Skeletal muscle satellite cell (primary cell): ENCODE results near the gene LSM11.
"Not testable (repeated sequence)": the region's sequence is repeated elsewhere in the genome, so short reads cannot be mapped to it uniquely, and the experiment has no call there.

Source experiments
- H3K27me3 ChIP-seq: 2 replicates; pipeline ENCODE4 v1.7.0; 2013; ENCODE audit warnings: low read length; ENCODE audit not compliant: control insufficient read depth, insufficient read depth
- H3K36me3 ChIP-seq: 2 replicates; pipeline ENCODE4 v1.7.0; 2013; ENCODE audit warnings: mild to moderate bottlenecking, control low read depth, low read length; ENCODE audit not compliant: insufficient read depth
- H3K4me1 ChIP-seq: 2 replicates; pipeline ENCODE4 v1.7.0; 2013; ENCODE audit warnings: low read length; ENCODE audit not compliant: control insufficient read depth, insufficient read depth
- H3K4me2 ChIP-seq: 2 replicates; pipeline ENCODE4 v1.7.0; 2013; ENCODE audit warnings: mild to moderate bottlenecking, low read length
- H3K4me3 ChIP-seq: 2 replicates; pipeline ENCODE4 v1.7.0; 2013; ENCODE audit warnings: low read length
- H3K9ac ChIP-seq: 2 replicates; pipeline ENCODE4 v1.7.0; 2013; ENCODE audit warnings: mild to moderate bottlenecking, low read depth, low read length, moderate library complexity
- H3K9me3 ChIP-seq: replicated peaks from 2 replicates; pipeline ENCODE4 v1.7.0; 2013; ENCODE audit warnings: mild to moderate bottlenecking, control low read depth, low read length

LSM11 gene

DNA sequence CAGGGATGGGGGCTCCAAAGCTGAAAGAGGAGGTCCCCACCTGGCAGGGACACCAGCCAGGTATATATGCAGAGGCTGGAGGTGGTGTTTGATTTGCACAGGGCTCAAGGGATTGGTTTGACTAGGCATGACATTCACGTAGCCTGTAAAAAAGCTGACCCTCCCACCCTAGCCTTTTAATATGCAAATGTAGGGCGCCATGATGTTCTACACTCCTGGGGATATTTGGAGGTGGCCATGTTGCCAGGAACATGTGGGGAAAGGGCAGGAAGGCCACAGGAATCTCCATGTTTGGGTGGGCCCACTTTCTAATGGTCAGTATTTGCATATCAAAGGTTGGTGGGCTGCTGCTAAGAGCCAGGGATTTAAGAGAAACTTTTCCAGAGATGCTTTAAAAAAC lies 24.3 kb upstream of the LSM11 start:
- H3K27me3 ChIP-seq: no peaks in the 10 kb centered on the region
- H3K4me2 ChIP-seq: no peak overlapping the region
- peaks cover 12% of the 10 kb centered on the region for H3K4me1 ChIP-seq
- no peaks in the 10 kb centered on the region for H3K36me3 ChIP-seq
- no peaks in the 10 kb centered on the region for H3K9me3 ChIP-seq
- no peak overlapping the region for H3K4me3 ChIP-seq
- H3K9ac ChIP-seq: peak overlapping the region; percentile 20

DNA sequence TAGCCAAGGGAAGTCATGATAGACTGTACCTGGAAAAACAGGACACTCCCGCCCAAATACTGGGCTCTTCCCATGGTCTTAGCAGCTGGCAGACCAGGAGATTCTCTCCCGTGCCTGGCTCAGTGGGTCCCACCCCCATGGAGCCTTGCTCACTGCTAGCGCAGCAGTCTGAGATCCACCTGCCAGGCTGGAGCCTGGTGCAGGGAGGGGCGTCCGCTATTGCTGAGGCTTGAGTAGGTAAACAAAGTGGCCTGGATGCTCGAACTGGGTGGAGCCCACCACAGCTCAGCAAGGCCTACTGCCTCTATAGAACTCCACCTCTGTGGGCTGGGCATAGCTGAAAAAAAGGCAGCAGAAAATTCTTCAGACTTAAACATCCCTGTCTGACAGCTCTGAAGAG lies 22.4 kb upstream of the LSM11 start:
- Histone ChIP-seq H3K9me3 (no peaks in the 10 kb centered on the region), H3K4me1 (peaks cover 7% of the 10 kb centered on the region), H3K9ac (no peak overlapping the region), H3K4me2 (no peak overlapping the region), H3K27me3 (no peaks in the 10 kb centered on the region), H3K36me3 (no peaks in the 10 kb centered on the region), H3K4me3 (no peak overlapping the region)

GRCh38 chr5:157722895-157723294 lies 20.6 kb upstream of the LSM11 start:
- H3K4me1 ChIP-seq, H3K4me2 ChIP-seq, H3K9me3 ChIP-seq, H3K36me3 ChIP-seq, H3K27me3 ChIP-seq, H3K4me3 ChIP-seq, H3K9ac ChIP-seq: not testable (repeated sequence)

- not testable (repeated sequence) for H3K9ac ChIP-seq, H3K4me2 ChIP-seq, H3K36me3 ChIP-seq, H3K4me3 ChIP-seq, H3K4me1 ChIP-seq, H3K27me3 ChIP-seq, H3K9me3 ChIP-seq
These were observed 16.9 kb upstream of the LSM11 start for GRCh38 chr5:157726607-157727006.

DNA sequence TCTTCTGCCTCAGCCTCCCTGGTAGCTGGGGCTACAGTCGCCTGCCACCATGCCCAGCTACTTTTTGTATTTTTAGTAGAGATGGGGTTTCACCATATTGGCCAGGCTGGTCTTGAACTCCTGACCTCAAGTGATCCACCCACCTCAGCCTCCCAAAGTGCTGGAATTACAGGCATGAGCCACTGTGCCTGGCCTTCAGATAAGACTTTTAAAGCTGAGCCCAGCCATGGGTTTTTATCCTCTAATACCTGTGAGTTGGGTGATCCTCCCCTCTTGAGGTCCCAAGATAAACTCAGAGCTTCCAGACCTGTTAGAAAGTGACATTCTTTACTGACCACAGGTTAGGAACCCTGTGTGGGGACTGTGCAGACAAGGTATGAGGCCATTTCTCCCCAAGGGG lies 15.7 kb upstream of the LSM11 start:
- H3K27me3 ChIP-seq, H3K4me3 ChIP-seq, H3K9me3 ChIP-seq, H3K9ac ChIP-seq, H3K36me3 ChIP-seq, H3K4me2 ChIP-seq, H3K4me1 ChIP-seq: not testable (repeated sequence)

DNA sequence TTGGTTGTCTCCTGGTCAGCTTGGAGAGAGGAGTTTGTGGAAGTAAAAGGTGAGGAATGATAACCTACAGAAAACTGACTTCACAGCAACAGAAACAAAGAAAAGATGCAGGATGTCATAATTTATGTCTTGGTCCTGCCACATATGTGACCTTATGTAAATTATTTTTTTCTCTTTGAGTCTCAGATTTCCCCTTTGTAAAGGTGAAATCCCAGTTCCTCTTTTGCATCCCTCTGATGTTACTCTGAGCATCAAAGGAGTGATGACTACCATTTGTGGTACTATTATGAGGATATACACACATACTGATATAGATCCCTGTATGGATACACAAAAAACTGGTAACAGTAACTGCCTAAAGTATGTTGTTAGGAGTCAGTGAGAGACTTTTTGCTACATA lies 13.7 kb upstream of the LSM11 start:
- Histone ChIP-seq H3K4me1 (peaks cover 3% of the 10 kb centered on the region), H3K36me3 (peaks cover 4% of the 10 kb centered on the region), H3K4me2 (no peak overlapping the region), H3K9me3 (no peaks in the 10 kb centered on the region), H3K9ac (no peak overlapping the region), H3K4me3 (no peak overlapping the region), H3K27me3 (no peaks in the 10 kb centered on the region)

GRCh38 chr5:157730900-157731271 lies 12.6 kb upstream of the LSM11 start:
- H3K4me2 ChIP-seq: peak overlapping the region; percentile 97
- peak overlapping the region; percentile 90 for H3K9ac ChIP-seq
- H3K4me3 ChIP-seq: peak overlapping the region; percentile 93
- peaks cover 3% of the 10 kb centered on the region for H3K4me1 ChIP-seq
- H3K27me3 ChIP-seq: no peaks in the 10 kb centered on the region
- H3K9me3 ChIP-seq: no peaks in the 10 kb centered on the region
- peaks cover 8% of the 10 kb centered on the region for H3K36me3 ChIP-seq

- H3K9me3 ChIP-seq: no peaks in the 10 kb centered on the region
These were observed 12.0 kb upstream of the LSM11 start, which contains the start of gene THG1L for GRCh38 chr5:157731272-157732129. THG1L (plus strand) TSS chr5:157731420; CDS start chr5:157731441, 21 bp downstream.

GRCh38 chr5:157732130-157732514 lies 11.4 kb upstream of the LSM11 start:
- Histone ChIP-seq H3K9ac (no peak overlapping the region), H3K36me3 (peaks cover 8% of the 10 kb centered on the region), H3K4me2 (peak overlapping the region; percentile 97), H3K4me3 (peak overlapping the region; percentile 93), H3K27me3 (no peaks in the 10 kb centered on the region), H3K9me3 (no peaks in the 10 kb centered on the region), H3K4me1 (peaks cover 3% of the 10 kb centered on the region)

More at GRCh38 chr5:157731272-157732129, 12.0 kb upstream of the LSM11 start, which contains the start of gene THG1L:
- H3K27me3 ChIP-seq: no peaks in the 10 kb centered on the region
- H3K4me3 ChIP-seq: peak within 1 kb of the TSS; percentile 93
- peaks cover 3% of the 10 kb centered on the region for H3K4me1 ChIP-seq
- H3K36me3 ChIP-seq: peaks cover 8% of the 10 kb centered on the region
- peak within 1 kb of the TSS; percentile 90 for H3K9ac ChIP-seq
- H3K4me2 ChIP-seq: peak within 1 kb of the TSS; percentile 97

DNA sequence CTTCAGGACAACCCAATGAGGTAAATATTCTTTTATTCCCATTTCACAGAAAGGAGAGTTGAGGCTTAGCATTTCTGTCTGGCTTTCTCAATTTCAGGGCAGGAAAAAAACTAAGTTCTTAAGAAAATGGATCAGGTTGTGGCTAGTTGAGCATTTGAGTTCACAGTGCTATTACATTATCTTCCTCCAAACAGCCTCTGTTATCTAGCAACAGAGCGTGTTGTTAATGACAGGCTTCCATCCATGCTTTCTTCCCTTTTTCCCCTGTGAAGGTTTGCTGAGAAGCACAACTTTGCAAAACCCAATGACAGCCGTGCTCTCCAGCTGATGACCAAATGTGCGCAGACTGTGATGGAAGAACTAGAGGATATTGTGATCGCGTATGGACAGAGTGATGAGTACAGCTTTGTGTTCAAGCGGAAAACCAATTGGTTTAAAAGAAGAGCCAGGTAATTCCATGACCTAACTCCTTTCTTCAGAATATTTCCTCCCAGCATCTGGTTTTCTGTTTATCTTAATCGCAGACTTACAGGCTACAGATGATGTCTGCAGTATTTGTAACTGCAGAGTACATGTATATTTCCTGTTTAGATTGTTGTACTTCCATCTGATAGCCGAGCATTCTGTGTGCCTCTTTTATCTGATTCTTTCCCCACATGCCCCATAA lies 10.8 kb upstream of the LSM11 start:
- Histone ChIP-seq H3K4me3 (no peak overlapping the region), H3K4me1 (peaks cover 3% of the 10 kb centered on the region), H3K36me3 (peaks cover 8% of the 10 kb centered on the region), H3K27me3 (no peaks in the 10 kb centered on the region), H3K9ac (no peak overlapping the region), H3K9me3 (no peaks in the 10 kb centered on the region), H3K4me2 (no peak overlapping the region)

DNA sequence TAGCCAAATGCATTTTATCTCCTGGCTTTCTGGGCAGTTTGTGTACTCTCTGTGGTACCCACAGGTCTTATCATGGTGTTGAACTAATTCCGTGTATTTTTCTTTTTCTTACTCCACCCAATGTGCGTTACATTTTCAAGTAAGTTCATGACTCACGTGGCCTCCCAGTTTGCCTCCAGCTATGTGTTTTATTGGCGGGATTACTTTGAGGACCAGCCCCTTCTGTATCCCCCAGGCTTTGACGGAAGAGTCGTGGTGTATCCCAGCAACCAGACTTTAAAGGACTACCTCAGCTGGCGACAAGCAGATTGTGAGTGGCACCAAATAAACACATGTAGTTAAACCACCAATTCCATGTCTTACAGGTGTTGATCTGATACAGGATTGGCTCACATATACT lies 9.1 kb upstream of the LSM11 start:
- H3K4me1 ChIP-seq: peaks cover 3% of the 10 kb centered on the region
- no peak overlapping the region for H3K4me2 ChIP-seq
- no peak overlapping the region for H3K4me3 ChIP-seq
- H3K9ac ChIP-seq: no peak overlapping the region
- peaks cover 17% of the 10 kb centered on the region for H3K36me3 ChIP-seq
- no peaks in the 10 kb centered on the region for H3K27me3 ChIP-seq
- no peaks in the 10 kb centered on the region for H3K9me3 ChIP-seq

DNA sequence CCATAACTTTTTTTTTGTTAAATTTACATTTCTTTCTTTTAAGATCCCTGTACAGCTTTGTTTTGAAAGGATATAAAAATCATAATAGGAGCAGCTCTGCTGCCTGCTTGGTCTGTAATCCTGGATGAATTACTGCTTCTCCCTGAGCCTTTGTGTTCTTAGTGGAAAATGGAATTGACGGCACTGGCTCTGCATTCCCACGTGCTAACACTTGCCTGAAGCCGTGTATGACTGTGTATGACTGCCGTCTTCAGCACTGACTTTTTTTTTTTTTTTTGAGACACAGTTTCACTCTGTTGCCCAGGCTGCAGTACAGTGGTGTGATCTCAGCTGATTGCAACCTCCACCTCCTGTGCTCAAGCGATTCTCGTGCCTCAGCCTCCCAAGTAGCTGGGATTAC lies 7.5 kb upstream of the LSM11 start:
- H3K9me3 ChIP-seq: no peaks in the 10 kb centered on the region
- peaks cover 21% of the 10 kb centered on the region for H3K36me3 ChIP-seq
- no peaks in the 10 kb centered on the region for H3K27me3 ChIP-seq
- H3K4me1 ChIP-seq: peaks cover 3% of the 10 kb centered on the region
- no peak overlapping the region for H3K4me2 ChIP-seq
- no peak overlapping the region for H3K4me3 ChIP-seq
- H3K9ac ChIP-seq: no peak overlapping the region
